Stimulated activated CD4-positive, alpha-beta T cell treated with anti-CD3 and anti-CD28 coated beads, TNF-alpha, amount 100 ng/mL, for 24 hours (primary cell): ENCODE measurements around the gene CHCHD3.

Experiments used
- DNase-seq, 3 experiments: peaks; one replicate each; pipeline ENCODE4 v3.0.0-alpha.2; 2020; ENCODE audit warnings: low read depth in 3 of 3

The CHCHD3 gene

DNA sequence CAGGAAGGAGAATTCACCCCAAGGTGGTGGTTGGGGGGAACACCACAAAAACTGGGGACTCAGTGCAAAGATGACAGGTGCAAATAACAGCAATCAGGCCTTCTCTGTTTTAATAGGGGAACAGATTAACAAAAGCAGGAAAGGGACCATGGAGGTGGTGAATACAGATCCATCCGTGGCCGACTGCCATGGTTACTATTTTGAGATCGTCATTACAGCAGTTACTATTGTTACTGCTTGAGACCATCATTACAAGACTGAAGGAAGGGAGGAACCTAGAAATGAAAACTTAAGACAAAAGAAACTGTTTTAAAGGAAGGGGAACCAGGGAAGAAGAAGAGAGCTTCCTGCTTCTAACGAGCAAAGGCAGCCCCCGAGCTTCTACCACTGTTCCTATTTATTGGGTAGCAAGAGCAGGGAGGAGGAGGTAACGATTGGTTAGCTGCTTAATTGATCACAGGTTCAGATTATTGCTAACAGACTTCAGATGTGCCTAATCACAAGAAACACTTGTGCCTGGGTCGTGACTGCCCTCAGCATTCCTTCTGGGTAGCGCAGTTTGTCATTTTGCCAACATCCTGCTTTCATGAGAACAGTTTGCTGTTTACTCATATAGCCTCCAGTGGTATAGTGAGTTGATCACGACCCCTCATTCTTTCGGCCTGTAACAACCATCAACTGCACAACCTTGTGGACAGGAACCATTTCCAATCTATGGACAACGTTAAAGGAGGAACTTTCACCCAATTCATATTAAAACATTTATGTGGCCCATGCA is 216.3 kb downstream of the CHCHD3 start:
- DNase-seq, result no peak

GRCh38 chr7:132861940-132862554 is 219.8 kb downstream of the CHCHD3 start:
- no peak for DNase-seq

- DNase-seq, result no peak
Observed at GRCh38 chr7:132861424-132861823, 220.5 kb downstream of the CHCHD3 start.

DNA sequence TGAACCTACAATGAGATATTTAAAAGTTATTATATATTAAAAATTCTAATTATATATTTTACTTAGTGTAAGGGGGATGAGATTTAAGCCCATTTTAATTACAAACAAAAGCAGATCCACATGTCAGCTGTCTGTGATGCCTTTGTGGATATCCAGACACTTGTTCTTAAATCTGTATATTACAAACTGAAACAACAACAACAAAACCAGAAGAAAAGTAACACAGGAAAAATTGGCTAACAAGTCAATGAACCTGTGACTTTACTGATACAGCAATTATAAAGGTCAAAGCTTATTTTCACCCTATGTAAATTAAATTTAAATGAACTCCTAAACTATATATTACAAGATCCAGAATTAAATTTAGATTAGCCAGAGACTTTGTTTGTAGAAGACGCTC is 222.7 kb downstream of the CHCHD3 start:
- DNase-seq, result no peak

GRCh38 chr7:132858760-132859159 is 223.1 kb downstream of the CHCHD3 start:
- DNase-seq, result no peak

GRCh38 chr7:132858251-132858650 is 223.6 kb downstream of the CHCHD3 start:
- no peak for DNase-seq

DNA sequence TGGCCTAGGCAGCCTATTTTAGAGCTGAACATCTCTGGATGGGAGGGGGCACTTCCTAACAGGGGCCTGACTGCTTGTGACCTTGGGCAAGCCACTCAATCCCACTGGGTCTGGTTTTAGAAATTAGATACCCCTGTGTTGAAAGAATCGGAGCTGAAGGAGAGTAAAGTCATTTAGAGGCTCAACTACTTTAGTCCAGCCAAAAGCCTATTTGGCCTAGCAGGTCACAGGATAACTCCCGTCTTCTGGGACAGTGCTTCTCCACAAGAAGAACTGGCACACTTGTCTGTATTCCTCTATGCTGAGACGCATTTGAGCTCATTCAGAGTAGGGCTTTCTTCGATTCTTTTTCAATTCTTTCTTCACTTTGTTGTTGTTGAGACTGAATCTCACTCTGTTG is 224.2 kb downstream of the CHCHD3 start:
- DNase-seq, result no peak

DNA sequence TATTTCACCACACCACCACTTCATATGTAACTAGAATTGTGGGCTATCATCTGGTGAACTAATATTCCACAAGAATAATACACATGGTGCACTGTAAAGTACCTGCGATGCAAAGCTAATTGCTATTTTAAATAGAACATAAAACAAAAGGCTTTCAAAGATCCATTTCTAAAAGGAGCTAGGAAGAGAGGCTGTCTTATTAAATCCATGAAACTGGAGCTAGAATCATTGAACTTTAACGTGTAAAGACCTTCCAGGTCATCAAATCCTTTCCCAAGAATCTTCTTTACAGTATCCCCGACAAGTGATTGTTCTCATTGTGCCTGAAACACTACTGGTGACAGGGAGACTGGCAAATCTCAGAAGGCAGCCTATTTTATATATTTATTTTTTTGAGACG is 224.9 kb downstream of the CHCHD3 start:
- DNase-seq, result no peak

DNA sequence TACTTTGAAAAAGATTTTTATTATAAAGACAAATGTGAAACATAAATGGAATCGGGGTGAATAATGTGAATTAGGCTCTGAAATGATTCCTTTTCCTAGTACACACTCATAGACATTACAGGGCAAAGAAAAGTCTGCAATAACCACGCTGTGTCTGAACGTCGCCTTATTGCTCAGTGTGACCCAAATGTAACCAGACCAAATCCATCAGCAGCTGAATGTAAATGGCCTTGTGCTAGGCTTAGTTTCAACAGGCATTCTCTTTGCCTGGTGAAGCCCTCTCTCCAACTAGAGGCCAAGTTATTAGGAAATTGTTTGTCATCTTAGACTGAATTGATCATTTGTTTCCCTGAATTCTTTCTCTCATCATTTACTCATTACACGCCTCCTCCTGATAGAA is 225.5 kb downstream of the CHCHD3 start:
- DNase-seq, result no peak

- DNase-seq, result no peak
Observed at GRCh38 chr7:132855901-132856300, 226.0 kb downstream of the CHCHD3 start.

DNA sequence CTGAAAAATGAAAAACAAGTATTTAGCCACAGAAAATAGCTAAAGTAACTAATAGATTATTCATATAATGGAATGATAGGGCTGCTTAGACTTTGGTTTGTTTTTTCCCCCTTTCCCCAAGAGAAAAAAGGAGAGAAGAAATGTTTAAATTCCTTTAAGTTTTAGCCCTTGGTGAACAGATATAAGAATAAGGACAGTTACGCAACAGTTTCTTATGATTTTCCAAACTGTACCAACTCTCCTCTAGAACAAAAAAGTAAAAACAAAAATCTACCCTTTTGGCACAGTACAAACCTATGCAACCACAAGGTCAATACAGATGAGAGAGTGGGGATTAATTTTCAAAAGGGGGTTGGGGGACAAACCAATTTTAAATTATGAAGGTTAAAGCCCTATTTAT is 227.7 kb downstream of the CHCHD3 start:
- DNase-seq, result no peak

DNA sequence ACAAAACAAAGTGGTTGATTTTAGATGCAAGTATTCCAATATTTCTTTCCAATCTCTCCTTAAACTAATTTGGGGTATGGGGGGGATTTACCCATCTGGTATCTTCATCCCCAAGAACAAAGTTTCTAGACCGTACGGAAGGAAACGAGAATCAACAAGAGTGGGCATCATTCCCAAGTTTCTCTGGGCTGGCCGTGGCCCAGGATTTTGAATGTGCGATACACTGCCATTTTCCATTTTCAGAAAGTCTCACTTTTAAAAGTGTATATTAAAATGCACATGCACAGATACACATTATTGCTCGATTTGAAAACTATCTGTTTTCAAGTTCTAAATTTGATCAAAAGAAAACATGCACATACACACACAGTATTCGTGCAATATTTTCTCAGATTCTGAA is 234.5 kb downstream of the CHCHD3 start:
- DNase-seq, result no peak

DNA sequence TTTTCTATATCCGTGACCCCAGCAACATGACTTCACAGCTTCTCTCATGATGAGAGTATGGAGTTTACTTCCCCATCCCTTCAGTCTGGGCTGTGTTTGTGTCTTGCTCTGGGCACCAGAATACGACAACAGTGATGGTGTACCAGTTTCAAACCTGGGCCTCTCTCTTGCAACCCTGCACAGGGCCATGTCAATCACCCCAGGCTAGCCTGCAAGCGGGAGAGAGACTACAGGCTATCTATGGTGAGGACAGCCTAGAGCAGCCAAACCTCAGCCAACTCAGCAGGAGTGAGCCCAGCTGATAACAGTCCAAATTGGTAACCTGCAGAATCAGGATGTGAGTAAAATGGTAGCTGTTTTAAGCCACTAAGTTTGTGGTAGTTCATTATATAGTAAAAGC is 235.8 kb downstream of the CHCHD3 start:
- no peak for DNase-seq

DNA sequence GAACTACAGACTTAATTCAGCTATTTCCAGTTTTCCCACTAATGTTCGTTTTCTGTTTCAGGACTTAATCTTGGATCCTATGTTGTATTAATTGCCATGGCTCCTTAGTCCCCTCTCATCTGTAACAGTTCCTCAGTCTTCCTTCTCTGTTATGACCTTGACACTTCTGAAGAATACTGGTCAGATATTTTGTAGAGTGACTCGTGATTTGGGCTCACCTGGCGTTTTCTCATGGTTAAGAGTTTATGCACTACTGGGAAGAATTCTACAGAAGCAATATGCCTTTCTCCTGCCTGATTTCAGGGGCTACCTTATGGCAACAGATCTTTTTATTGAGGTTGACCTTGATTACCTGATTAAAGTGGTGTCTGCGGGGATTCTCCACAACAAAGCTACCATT is 239.4 kb downstream of the CHCHD3 start:
- DNase-seq, result no peak

DNA sequence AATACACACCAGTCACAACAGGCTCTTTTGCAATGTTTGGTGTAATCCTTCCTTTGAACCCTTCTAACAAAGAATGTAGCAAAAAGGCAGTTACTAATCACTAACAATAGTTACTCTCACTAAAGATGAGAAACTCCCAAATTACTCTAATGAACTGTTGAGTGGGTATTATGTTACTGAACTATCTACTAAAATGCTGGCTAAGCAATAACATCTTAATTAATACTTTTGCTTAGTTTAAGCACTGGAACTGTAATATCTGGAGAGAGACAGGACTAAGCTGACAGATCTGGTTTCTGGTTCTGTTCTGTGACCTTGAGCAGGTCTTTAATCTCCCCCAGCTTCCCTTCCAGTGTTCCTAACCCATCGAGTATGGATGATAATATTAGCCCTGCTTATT is 241.7 kb downstream of the CHCHD3 start:
- DNase-seq, result no peak

DNA sequence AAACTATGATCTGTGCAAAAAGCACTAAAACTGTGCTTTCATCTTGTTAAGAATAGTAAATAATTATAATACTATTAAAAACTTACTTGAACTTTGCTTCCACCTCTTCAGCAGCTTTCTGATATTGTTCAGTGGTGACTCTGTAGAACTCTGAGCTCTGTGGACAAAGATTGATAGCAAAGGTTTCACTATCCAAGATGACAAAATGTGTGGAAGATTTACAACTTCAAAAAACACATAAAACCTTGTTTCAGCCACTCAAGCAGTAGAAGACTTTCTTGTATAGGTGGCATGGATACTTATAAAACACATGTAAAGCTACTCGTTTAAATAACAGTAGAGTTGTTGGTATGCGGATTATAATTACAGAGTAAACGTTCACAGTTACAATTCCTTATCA is 243.6 kb downstream of the CHCHD3 start:
- no peak for DNase-seq

DNA sequence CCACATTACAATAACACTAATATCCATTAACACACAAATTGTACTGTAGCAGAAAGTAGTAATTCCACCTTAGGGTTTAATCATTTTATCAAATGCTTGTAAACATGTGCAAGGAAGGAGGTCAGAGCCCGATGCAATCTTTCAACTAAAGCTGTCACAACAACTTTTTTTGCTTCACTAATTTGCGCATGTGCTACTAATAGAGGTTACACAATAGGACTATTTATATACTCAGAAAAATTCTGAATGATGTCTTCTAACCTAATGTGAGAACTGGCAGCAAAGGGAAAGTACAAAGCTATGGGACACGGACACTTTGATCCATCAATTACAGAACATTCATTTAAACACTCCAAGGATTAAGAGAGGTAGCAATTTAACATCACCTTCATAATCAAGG is 244.4 kb downstream of the CHCHD3 start:
- DNase-seq, result no peak

GRCh38 chr7:132836746-132837145 is 245.1 kb downstream of the CHCHD3 start:
- DNase-seq, result no peak

DNA sequence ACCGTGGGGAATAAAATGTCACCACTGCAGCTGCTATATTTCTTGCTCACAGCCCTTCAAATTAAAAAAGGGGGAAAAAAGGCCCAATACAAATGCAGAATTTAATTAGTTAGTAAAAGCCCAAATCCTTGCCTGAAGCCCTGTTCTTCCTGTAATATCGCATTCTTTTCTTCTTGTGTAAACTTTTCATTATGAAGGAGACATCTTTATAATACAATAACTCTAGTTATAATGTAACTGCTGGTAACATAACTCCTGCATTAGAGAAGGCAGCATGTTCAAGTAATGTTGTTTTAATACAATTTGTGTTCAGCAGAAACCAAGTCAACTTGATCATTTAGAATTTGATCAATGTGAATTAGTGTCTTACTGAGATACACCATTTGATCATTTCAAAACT is 250.9 kb downstream of the CHCHD3 start:
- no peak for DNase-seq

DNA sequence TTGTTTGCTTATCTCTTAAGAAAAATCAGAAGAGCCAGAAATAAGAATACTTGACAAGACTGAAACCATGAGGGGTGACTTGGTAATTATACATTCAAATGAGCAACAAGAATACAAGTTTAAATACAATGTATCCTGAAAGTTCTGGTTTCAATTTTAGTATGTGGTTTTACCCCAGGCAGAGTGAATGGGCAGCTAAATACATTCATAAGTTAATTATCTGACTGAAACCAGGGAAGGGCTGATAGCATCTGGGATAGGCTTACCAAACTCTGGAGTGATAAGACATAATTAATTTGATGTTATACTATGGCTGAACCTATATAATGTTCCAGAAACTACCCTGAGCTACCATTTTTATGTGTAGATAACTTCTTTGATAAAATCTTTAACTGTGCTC is 253.4 kb downstream of the CHCHD3 start:
- DNase-seq, result no peak

DNA sequence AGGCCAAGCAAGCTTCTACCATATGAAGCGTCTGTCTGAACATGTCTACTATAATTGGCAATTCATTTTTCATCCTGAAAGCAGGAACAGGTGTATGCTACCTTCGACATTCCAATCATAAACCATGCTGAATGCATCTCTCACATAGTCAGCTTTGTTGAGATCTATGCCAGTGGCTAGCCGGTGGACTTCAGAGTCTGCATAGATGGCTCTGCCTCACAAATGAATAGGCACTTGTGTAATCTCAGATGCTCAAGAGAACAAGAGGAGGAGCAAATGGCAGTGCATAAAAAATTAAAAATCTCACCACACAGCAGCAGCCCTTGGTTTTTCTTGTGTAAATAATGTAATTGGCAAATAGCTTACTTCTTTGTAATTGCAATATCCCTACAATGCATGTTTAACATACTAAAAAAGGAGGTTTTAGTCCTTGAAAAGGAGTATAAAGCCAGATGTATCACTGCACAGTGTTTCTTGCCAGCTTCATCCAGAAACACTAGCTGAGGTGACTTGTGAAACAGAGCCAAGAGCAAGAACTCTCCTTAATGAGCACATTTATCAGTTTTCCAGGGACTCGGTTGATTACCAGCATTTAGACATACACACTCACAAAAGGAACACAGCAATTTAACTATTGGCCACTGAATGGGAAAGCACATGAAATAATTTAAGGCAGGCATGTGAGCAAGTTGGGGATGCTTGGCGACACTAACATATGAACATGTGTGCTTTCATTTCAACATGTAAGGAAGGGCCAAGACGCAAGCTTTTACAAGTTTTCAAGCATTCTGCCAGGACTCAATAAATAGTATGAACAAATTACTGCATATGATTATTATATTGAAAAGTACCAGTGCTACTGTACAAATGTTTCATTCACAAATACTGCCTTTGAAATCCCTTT is 255.7 kb downstream of the CHCHD3 start:
- DNase-seq, result no peak

DNA sequence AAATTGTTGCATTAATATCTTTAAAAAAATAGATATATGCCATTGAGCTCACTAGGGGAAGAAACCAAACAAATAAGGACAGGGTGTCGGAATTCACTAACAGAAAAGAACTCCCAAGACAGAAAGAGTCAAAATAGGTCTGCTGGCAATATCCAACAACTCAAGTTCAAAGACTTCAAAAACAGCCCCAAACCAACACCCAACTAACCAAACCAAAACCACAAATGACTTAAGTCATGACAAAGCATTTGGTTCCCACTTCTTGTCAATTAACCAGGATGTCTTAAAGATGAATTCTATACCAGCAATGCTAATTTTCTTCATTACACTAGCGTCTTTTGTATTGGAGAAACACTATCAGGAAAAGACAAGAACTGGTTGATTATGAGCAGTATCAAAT is 256.7 kb downstream of the CHCHD3 start:
- no peak for DNase-seq

GRCh38 chr7:132819648-132820047 is 262.2 kb downstream of the CHCHD3 start:
- DNase-seq, result no peak
